H1 (cell line): ENCODE data around the gene NPHP3. TPM values are rescaled to one million over a fixed set of nuclear protein-coding genes. Genes with fewer than 3 reads are reported as not detected.
A peak's percentile ranks its signal among the peaks of the same experiment; 100 is the strongest.

Experiments used
- CTCF ChIA-PET: fragments of 300-600 bp; sonication (Branson Sonifier 250); formaldehyde crosslinking; loops from one replicate; lab custom pipeline; 2021; ENCODE audit not compliant: partially characterized antibody; lab: Charles Lee
- POLR2A ChIA-PET: fragments of 300-600 bp; sonication (Branson Sonifier 250); formaldehyde crosslinking; loops from one replicate; lab custom pipeline; 2021; ENCODE audit warnings: inconsistent platforms; ENCODE audit not compliant: partially characterized antibody; lab: Charles Lee
- DNase-seq, 2 experiments: peaks; one replicate each; pipeline versions ENCODE4 v3.0.0 to v3.0.0-alpha.2; 2010 to 2022; ENCODE audit warnings: low spot score in 2 of 2, low read depth in 1 of 2, mixed read lengths in 1 of 2
- FAIRE-seq: peaks from 2 replicates; lab custom pipeline; 2011; peaks lifted over from hg19 to GRCh38; lab: Jason Lieb, UNC
- H2AFZ ChIP-seq: 2 replicates; pipeline ENCODE4 v1.8.1; 2012; ENCODE audit warnings: low read length, inconsistent platforms
- H2AK5ac ChIP-seq: 2 replicates; pipeline ENCODE4 v1.6.1; 2013; ENCODE audit warnings: low read depth, low read length
- H2BK120ac ChIP-seq: replicated peaks from 2 replicates; pipeline ENCODE3; 2013; ENCODE audit warnings: low read depth, low read length, inconsistent platforms
- H2BK12ac ChIP-seq: 2 replicates; pipeline ENCODE4 v1.6.1; 2013; ENCODE audit warnings: low read depth, low read length
- H2BK15ac ChIP-seq: 2 replicates; pipeline ENCODE4 v1.6.1; 2013; ENCODE audit warnings: low read length
- H2BK20ac ChIP-seq: 2 replicates; pipeline ENCODE4 v1.6.1; 2013; ENCODE audit warnings: low read length
- H2BK5ac ChIP-seq: 2 replicates; pipeline ENCODE4 v1.6.1; 2013; ENCODE audit warnings: low read depth, low read length
- H3K14ac ChIP-seq: 2 replicates; pipeline ENCODE4 v1.6.1; 2013; ENCODE audit warnings: inconsistent platforms; ENCODE audit not compliant: insufficient read length
- H3K18ac ChIP-seq: 2 replicates; pipeline ENCODE4 v1.6.1; 2013; ENCODE audit warnings: low read length; ENCODE audit errors: extremely low read depth
- H3K23ac ChIP-seq: 2 replicates; pipeline ENCODE4 v1.6.1; 2013; ENCODE audit warnings: inconsistent platforms; ENCODE audit not compliant: insufficient read length
- H3K23me2 ChIP-seq: 2 replicates; pipeline ENCODE4 v1.6.1; 2013; ENCODE audit warnings: low read depth, low read length
- H3K27ac ChIP-seq: 2 replicates; pipeline ENCODE4 v1.6.1; 2011; ENCODE audit warnings: low read depth, low read length, inconsistent platforms
- H3K27me3 ChIP-seq, 4 experiments: replicated peaks in 1 of 4; 1 replicate in 1 of 4; 2 replicates in 3 of 4; pipeline versions ENCODE4 v1.6.1 to v1.8.1; 2011 to 2013; ENCODE audit warnings: low read length in 3 of 4, mild to moderate bottlenecking in 3 of 4, inconsistent platforms in 2 of 4, mixed read lengths in 2 of 4, moderate library complexity in 1 of 4; ENCODE audit not compliant: control insufficient read depth in 3 of 4, insufficient read depth in 3 of 4; ENCODE audit errors: extremely low read depth in 1 of 4
- H3K36me3 ChIP-seq, 4 experiments: 2 replicates each; pipeline versions ENCODE4 v1.6.1 to v1.8.1; 2011 to 2013; ENCODE audit warnings: mild to moderate bottlenecking in 4 of 4, low read length in 3 of 4, moderate library complexity in 2 of 4, control low read depth in 1 of 4, inconsistent platforms in 1 of 4; ENCODE audit not compliant: insufficient read depth in 4 of 4, control insufficient read depth in 2 of 4
- H3K4ac ChIP-seq: replicated peaks from 2 replicates; pipeline ENCODE3; 2013; ENCODE audit warnings: low read length, low read depth, mixed read lengths, inconsistent platforms; ENCODE audit not compliant: insufficient read length
- H3K4me1 ChIP-seq, 4 experiments: replicated peaks in 1 of 4; 1 replicate in 1 of 4; 2 replicates in 3 of 4; pipeline versions ENCODE4 v1.6.1 to v1.8.1; 2011 to 2013; ENCODE audit warnings: low read length in 3 of 4, inconsistent platforms in 2 of 4, mixed read lengths in 1 of 4; ENCODE audit not compliant: insufficient read depth in 4 of 4, control insufficient read depth in 3 of 4
- H3K4me2 ChIP-seq, 2 experiments: 2 replicates each; pipeline versions ENCODE4 v1.6.1 to v1.8.1; 2011 to 2013; ENCODE audit warnings: low read depth in 2 of 2, low read length in 2 of 2, control low read depth in 1 of 2, inconsistent platforms in 1 of 2, mild to moderate bottlenecking in 1 of 2; ENCODE audit not compliant: insufficient read depth in 1 of 2
- H3K4me3 ChIP-seq, 4 experiments: fragments of 200-600, 300-600 bp in 1 of 4; sonication (generic), shearing (Covaris generic), sonication (Bioruptor Twin) in 1 of 4; 2 replicates each; pipeline versions ENCODE4 v1.5.1 to v1.8.1; 2011 to 2016; ENCODE audit warnings: low read length in 4 of 4, low read depth in 3 of 4, control low read depth in 2 of 4, inconsistent platforms in 2 of 4, mild to moderate bottlenecking in 2 of 4, mixed read lengths in 1 of 4, moderate library complexity in 1 of 4; ENCODE audit not compliant: insufficient read depth in 2 of 4; ENCODE audit errors: extremely low read depth in 1 of 4
- H3K56ac ChIP-seq: replicated peaks from 2 replicates; pipeline ENCODE3; 2013; ENCODE audit warnings: low read depth, mild to moderate bottlenecking, mixed read lengths, low read length, inconsistent platforms; ENCODE audit not compliant: insufficient read length
- H3K79me1 ChIP-seq: 2 replicates; pipeline ENCODE4 v1.6.1; 2013; ENCODE audit warnings: low read depth, low read length, control low read depth
- H3K79me2 ChIP-seq, 2 experiments: 2 replicates each; pipeline versions ENCODE4 v1.6.1 to v1.8.1; 2012 to 2013; ENCODE audit warnings: low read length in 2 of 2, mild to moderate bottlenecking in 2 of 2, inconsistent platforms in 1 of 2; ENCODE audit not compliant: insufficient read depth in 2 of 2, control insufficient read depth in 1 of 2
- H3K9ac ChIP-seq, 4 experiments: replicated peaks in 1 of 4; 1 replicate in 1 of 4; 2 replicates in 3 of 4; pipeline versions ENCODE4 v1.6.1 to v1.8.1; 2011 to 2013; ENCODE audit warnings: low read depth in 3 of 4, low read length in 3 of 4, control low read depth in 2 of 4, mild to moderate bottlenecking in 2 of 4, moderate library complexity in 2 of 4, inconsistent platforms in 1 of 4; ENCODE audit errors: extremely low read depth in 1 of 4
- H3K9me3 ChIP-seq, 2 experiments: 2 replicates each; pipeline versions ENCODE4 v1.6.1 to v1.8.1; 2012 to 2013; ENCODE audit warnings: mild to moderate bottlenecking in 2 of 2, moderate library complexity in 2 of 2, control low read depth in 1 of 2, inconsistent platforms in 1 of 2, low read depth in 1 of 2, low read length in 1 of 2, mixed read lengths in 1 of 2; ENCODE audit not compliant: insufficient read depth in 2 of 2
- H4K20me1 ChIP-seq, 2 experiments: replicated peaks in 1 of 2; 2 replicates each; pipeline versions ENCODE3 to v1.8.1; 2011 to 2013; ENCODE audit warnings: inconsistent platforms in 2 of 2, low read length in 2 of 2, mild to moderate bottlenecking in 1 of 2; ENCODE audit not compliant: insufficient read depth in 2 of 2, control insufficient read depth in 1 of 2
- H4K5ac ChIP-seq: 2 replicates; pipeline ENCODE4 v1.6.1; 2013; ENCODE audit warnings: low read length, low read depth, mixed read lengths, inconsistent platforms; ENCODE audit not compliant: insufficient read length
- H4K8ac ChIP-seq: 2 replicates; pipeline ENCODE4 v1.8.0; 2013; ENCODE audit warnings: mild to moderate bottlenecking, moderate library complexity, low read length, inconsistent platforms; ENCODE audit not compliant: insufficient read depth; ENCODE audit errors: extremely low read depth
- H4K91ac ChIP-seq: replicated peaks from 2 replicates; pipeline ENCODE3; 2013; ENCODE audit warnings: low read length, mixed read lengths, inconsistent platforms; ENCODE audit not compliant: insufficient read length
- BCL11A ChIP-seq, 2 experiments: IDR thresholded peaks; one replicate each; pipeline ENCODE4 v1.6.1; 2011; ENCODE audit warnings: low read depth in 2 of 2, low read length in 2 of 2, mild to moderate bottlenecking in 2 of 2
- CREB1 ChIP-seq: IDR thresholded peaks from 2 replicates; pipeline ENCODE4 v1.6.1; 2012; ENCODE audit warnings: inconsistent platforms
- EP300 ChIP-seq, 2 experiments: IDR thresholded peaks; 1 replicate in 1 of 2; 2 replicates in 1 of 2; pipeline ENCODE4 v1.6.1; 2011 to 2012; ENCODE audit warnings: low read depth in 2 of 2, low read length in 2 of 2, mild to moderate bottlenecking in 2 of 2, borderline replicate concordance in 1 of 2, inconsistent platforms in 1 of 2, moderate library complexity in 1 of 2
- GABPA ChIP-seq: IDR thresholded peaks from 2 replicates; pipeline ENCODE4 v1.6.1; 2011; ENCODE audit warnings: mild to moderate bottlenecking, low read length, moderate library complexity, borderline replicate concordance; ENCODE audit not compliant: insufficient read depth
- KDM5A ChIP-seq: fragments of 200-600 bp; IDR thresholded peaks from 2 replicates; pipeline ENCODE4 v1.7.1; 2012; ENCODE audit warnings: mild to moderate bottlenecking, low read length, inconsistent platforms, mixed read lengths
- RAD21 ChIP-seq, 2 experiments: IDR thresholded peaks in 1 of 2; conservative IDR thresholded peaks in 1 of 2; 2 replicates each; pipeline ENCODE4 v1.6.1; 2011; ENCODE audit warnings: low read depth in 2 of 2, low read length in 2 of 2, improper control_type of control experiment in 1 of 2, inconsistent platforms in 1 of 2, mild to moderate bottlenecking in 1 of 2, moderate library complexity in 1 of 2
- TAF7 ChIP-seq: optimal IDR thresholded peaks from 2 replicates; pipeline ENCODE3; 2011; ENCODE audit warnings: low read depth, mild to moderate bottlenecking, inconsistent platforms, low read length, moderate library complexity, borderline replicate concordance
- TBP ChIP-seq: IDR thresholded peaks from 2 replicates; pipeline ENCODE4 v1.6.1; 2011; ENCODE audit warnings: low read depth, low read length, improper control_type of control experiment
- TEAD4 ChIP-seq: IDR thresholded peaks from 2 replicates; pipeline ENCODE4 v1.6.1; 2012; ENCODE audit warnings: low read depth, low read length, inconsistent platforms, mixed read lengths
- ZNF274 ChIP-seq: IDR thresholded peaks from 2 replicates; pipeline ENCODE4 v1.7.0; 2012; ENCODE audit warnings: low read length, borderline replicate concordance; ENCODE audit errors: extremely low read depth
- WGBS, 2 experiments: shearing (Covaris generic) in 1 of 2; methylation state at CpG; one replicate each; pipeline versions ENCODE4 v1.1.6 to v1.1.7; 2013 to 2015; ENCODE audit warnings: low lambda C conversion rate in 2 of 2, mixed read lengths in 2 of 2, inconsistent platforms in 1 of 2, low coverage in 1 of 2, missing lambda C conversion rate in 1 of 2; ENCODE audit not compliant: insufficient replicate concordance in 2 of 2, insufficient coverage in 1 of 2, insufficient read length in 1 of 2; ENCODE audit errors: extremely low coverage in 1 of 2, missing lambda C conversion rate in 1 of 2; 5-methylcytosine and 5-hydroxymethylcytosine counted together
- polyA plus RNA-seq, 7 experiments: library from polyadenylated mRNA; depleted of rRNA in 3 of 7; stranded (reverse) in 5 of 7; unstranded in 2 of 7; fragments of >200 nt in 5 of 7; fragments of 200-250 nt in 2 of 7; gene quantifications; 1 replicate in 5 of 7; 2 replicates in 1 of 7; 4 replicates in 1 of 7; pipeline versions ENCODE4 v1.2.1 to v1.2.3, GENCODE V29; 2011 to 2013; ENCODE audit warnings: missing spikeins in 2 of 7, mixed read lengths in 2 of 7
- total RNA-seq: library from RNA; stranded (reverse); fragmentation: NEBNext Ultra II Directional; extraction: Animal tissue kit (Norgen Biotek cat#: 25700); gene quantifications from 2 replicates; pipeline ENCODE4 v1.2.1, GENCODE V29; 2021
- TF ChIP-seq, protein P1 (sequence below): IDR thresholded peaks from 2 replicates; pipeline ENCODE4 v1.6.1; 2012; ENCODE audit warnings: inconsistent platforms

The NPHP3 gene
- total and polyA plus RNA-seq, 2 of the 8 experiments (the other 6 are each of a cell fraction or from before 2014, with no cell fraction given) = 6.8 to 14.8 TPM

DNA sequence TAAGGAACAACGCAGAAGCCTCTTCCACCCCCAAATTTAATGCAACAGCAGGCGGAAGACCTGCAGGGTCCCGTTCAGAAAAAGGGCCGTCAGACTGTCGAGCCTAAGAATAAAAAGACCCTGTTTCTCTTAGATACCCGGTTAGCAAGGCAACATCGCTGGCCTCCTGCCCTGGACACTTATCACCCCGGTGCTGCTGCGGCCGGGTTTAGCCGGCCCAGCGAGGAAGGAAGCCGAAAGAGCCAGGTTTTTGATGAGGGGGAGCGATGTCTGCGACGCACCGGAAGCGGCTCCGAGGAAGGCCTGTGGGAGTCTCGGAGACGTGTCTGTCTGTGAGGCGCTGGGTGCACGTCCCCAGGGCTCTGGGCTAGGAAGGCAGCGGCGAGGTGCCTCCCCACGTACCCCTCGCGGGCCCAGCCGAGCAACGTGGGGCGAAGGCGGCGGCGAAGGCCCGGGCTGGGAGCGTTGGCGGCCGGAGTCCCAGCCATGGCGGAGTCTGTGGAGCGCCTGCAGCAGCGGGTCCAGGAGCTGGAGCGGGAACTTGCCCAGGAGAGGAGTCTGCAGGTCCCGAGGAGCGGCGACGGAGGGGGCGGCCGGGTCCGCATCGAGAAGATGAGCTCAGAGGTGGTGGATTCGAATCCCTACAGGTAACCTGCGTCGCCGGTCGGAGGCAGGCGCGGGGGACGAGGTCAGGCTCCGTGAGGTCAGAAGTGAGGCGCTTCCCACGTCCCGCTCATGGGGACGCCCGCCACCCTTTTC, 62.0 kb downstream of the NPHP3 start, which contains the start of gene UBA5:
Gene UBA5 (plus strand): TSS at position 278 of the 759 bp plus-strand sequence. CDS start 209 bp downstream, at position 487.
- peak within 1 kb of the TSS; percentile 38 for H3K56ac ChIP-seq
- H4K20me1 ChIP-seq = no peaks in the 10 kb centered on the region
- no peak within 1 kb of the TSS for H3K14ac ChIP-seq
- no peak within 1 kb of the TSS for H3K4ac ChIP-seq
- peaks cover 11% of the 10 kb centered on the region for H3K23me2 ChIP-seq
- ChIA-PET CTCF (interaction anchor here (0.6 to 1.7 kb wide), 5 partner anchors 12 to 1988 kb away, joined by 3 to 12 read pairs (median 3); no protein-coding TSS in a partner anchor), POLR2A (interaction anchor here (0.6 to 1.3 kb wide), 4 partner anchors 10 to 22 kb away, joined by 3 to 4 read pairs (median 3); no protein-coding TSS in a partner anchor)
- peak within 1 kb of the TSS; percentile 1; the same call in 1 of the 2 replicates for H2BK15ac ChIP-seq
- H3K4me2 ChIP-seq = peak within 1 kb of the TSS; percentile 73 to 99
- peak within 1 kb of the TSS; percentile 90 to 96 (median 94) for H3K4me3 ChIP-seq
- no peaks in the 10 kb centered on the region for H3K79me1 ChIP-seq
- H3K23ac ChIP-seq = no peak within 1 kb of the TSS
- no peaks in the 10 kb centered on the region for H3K27me3 ChIP-seq
- H4K91ac ChIP-seq = peak within 1 kb of the TSS; percentile 67
- H2BK5ac ChIP-seq = peak within 1 kb of the TSS; percentile 50
- H3K79me2 ChIP-seq = peaks cover 4 to 29% of the 10 kb centered on the region in 2 experiments; a peak in 3 of 4 replicates
- no peak within 1 kb of the TSS for H2BK12ac ChIP-seq
- WGBS, 2 experiments = 1% methylated on average over 61 of the region's 64 CpGs; no CpG with 5 or more reads in 1 of the 2 experiments
- H2BK120ac ChIP-seq = no peak within 1 kb of the TSS
- no peaks in the 10 kb centered on the region for H3K9me3 ChIP-seq
- peak within 1 kb of the TSS; percentile 78 for H3K18ac ChIP-seq
- FAIRE-seq (no peak), DNase-seq (peak in 1 of 2 experiments; percentile 83)
- peak within 1 kb of the TSS; percentile 77 to 93 (median 84) for H3K9ac ChIP-seq
- H4K5ac ChIP-seq = peak within 1 kb of the TSS; percentile 65
- no peaks in the 10 kb centered on the region; a peak in 1 of 7 replicates for H3K4me1 ChIP-seq
- H2BK20ac ChIP-seq = no peak within 1 kb of the TSS
- peak within 1 kb of the TSS; percentile 98 for H2AFZ ChIP-seq
- no peak within 1 kb of the TSS for H2AK5ac ChIP-seq
- peak within 1 kb of the TSS; percentile 98 for H4K8ac ChIP-seq
- H3K27ac ChIP-seq = peak within 1 kb of the TSS; percentile 78
- H3K36me3 ChIP-seq = no peaks in the 10 kb centered on the region
- peak; percentile 77 for TF ChIP-seq KDM5A
- TF ChIP-seq BCL11A (IDR thresholded peaks at IDR 0.05; ENCODE audit: low read depth in 2 of 2, low read length in 2 of 2) = no peak
- no peak for TF ChIP-seq CREB1
- TF ChIP-seq EP300 (IDR thresholded peaks at IDR 0.05; ENCODE audit: borderline replicate concordance in 1 of 2, low read depth in 2 of 2, low read length in 2 of 2) = no peak
- peak; percentile 73 for TF ChIP-seq TBP
- TF ChIP-seq TAF7 = no peak
- no peak for TF ChIP-seq ZNF274
- no peak for TF ChIP-seq TEAD4
- peak; percentile 88 for TF ChIP-seq GABPA
- TF ChIP-seq, protein P1, sequence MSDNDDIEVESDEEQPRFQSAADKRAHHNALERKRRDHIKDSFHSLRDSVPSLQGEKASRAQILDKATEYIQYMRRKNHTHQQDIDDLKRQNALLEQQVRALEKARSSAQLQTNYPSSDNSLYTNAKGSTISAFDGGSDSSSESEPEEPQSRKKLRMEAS = no peak
- no peak for TF ChIP-seq RAD21 (IDR thresholded peaks at IDR 0.05 in 1 of 2, conservative IDR thresholded peaks at IDR 0.05 in 1 of 2; ENCODE audit: low read depth in 2 of 2, low read length in 2 of 2)
